ENCODE data around the gene CADM1.

CADM1 gene

GRCh38 chr11:115276191-115276590, 228.0 kb downstream of the CADM1 start:
- DNase-seq (ENCODE audit: low spot score) = no peak

- no peak for DNase-seq (ENCODE audit: low spot score)
Observed at GRCh38 chr11:115275045-115275444, 229.2 kb downstream of the CADM1 start.

- no peak for DNase-seq (ENCODE audit: low spot score)
Observed at GRCh38 chr11:115272925-115273324, 231.3 kb downstream of the CADM1 start.

GRCh38 chr11:115271643-115272042, 232.6 kb downstream of the CADM1 start:
- DNase-seq (ENCODE audit: low spot score) = no peak

- no peak for DNase-seq (ENCODE audit: low spot score)
Observed at GRCh38 chr11:115269191-115269950, 234.8 kb downstream of the CADM1 start.

- no peak for DNase-seq (ENCODE audit: low spot score)
Observed at GRCh38 chr11:115267871-115268270, 236.3 kb downstream of the CADM1 start.

- no peak for DNase-seq (ENCODE audit: low spot score)
Observed at GRCh38 chr11:115267238-115267781, 236.9 kb downstream of the CADM1 start.

- no peak for DNase-seq (ENCODE audit: low spot score)
Observed at GRCh38 chr11:115266066-115266639, 238.1 kb downstream of the CADM1 start.

GRCh38 chr11:115263799-115264656, 240.2 kb downstream of the CADM1 start:
- DNase-seq (ENCODE audit: low spot score) = no peak

GRCh38 chr11:115258216-115258615, 246.0 kb downstream of the CADM1 start:
- no peak for DNase-seq (ENCODE audit: low spot score)

GRCh38 chr11:115257678-115258077, 246.5 kb downstream of the CADM1 start:
- DNase-seq (ENCODE audit: low spot score) = no peak

GRCh38 chr11:115257270-115257669, 246.9 kb downstream of the CADM1 start:
- DNase-seq (ENCODE audit: low spot score) = no peak

- DNase-seq (ENCODE audit: low spot score) = no peak
Observed at GRCh38 chr11:115256397-115257197, 247.6 kb downstream of the CADM1 start.

GRCh38 chr11:115255006-115255762, 249.0 kb downstream of the CADM1 start:
- DNase-seq (ENCODE audit: low spot score) = no peak

GRCh38 chr11:115251126-115251525, 253.1 kb downstream of the CADM1 start:
- no peak for DNase-seq (ENCODE audit: low spot score)

GRCh38 chr11:115249061-115249578, 255.1 kb downstream of the CADM1 start:
- DNase-seq (ENCODE audit: low spot score) = no peak

- DNase-seq (ENCODE audit: low spot score) = no peak
Observed at GRCh38 chr11:115247953-115248352, 256.3 kb downstream of the CADM1 start.

GRCh38 chr11:115247361-115247760, 256.9 kb downstream of the CADM1 start:
- DNase-seq (ENCODE audit: low spot score) = no peak

- DNase-seq (ENCODE audit: low spot score) = no peak
Observed at GRCh38 chr11:115244758-115245157, 259.5 kb downstream of the CADM1 start.

- DNase-seq (ENCODE audit: low spot score) = no peak
Observed at GRCh38 chr11:115244296-115244695, 259.9 kb downstream of the CADM1 start.

GRCh38 chr11:115242982-115243381, 261.2 kb downstream of the CADM1 start:
- no peak for DNase-seq (ENCODE audit: low spot score)

All from kidney capillary endothelial cell (primary cell).